NCI-H2227 treated with DMSO at 0.1 percent for 48 hours (cell line): Measurements from ENCODE around the gene TRMT10C.
"Not testable (repeated sequence)": the region's sequence is repeated elsewhere in the genome, so short reads cannot be mapped to it uniquely, and the experiment has no call there.

Source experiments
- DNase-seq: peaks from one replicate; lab custom pipeline; 2025; lab: John Stamatoyannopoulos, UW

Gene TRMT10C

DNA sequence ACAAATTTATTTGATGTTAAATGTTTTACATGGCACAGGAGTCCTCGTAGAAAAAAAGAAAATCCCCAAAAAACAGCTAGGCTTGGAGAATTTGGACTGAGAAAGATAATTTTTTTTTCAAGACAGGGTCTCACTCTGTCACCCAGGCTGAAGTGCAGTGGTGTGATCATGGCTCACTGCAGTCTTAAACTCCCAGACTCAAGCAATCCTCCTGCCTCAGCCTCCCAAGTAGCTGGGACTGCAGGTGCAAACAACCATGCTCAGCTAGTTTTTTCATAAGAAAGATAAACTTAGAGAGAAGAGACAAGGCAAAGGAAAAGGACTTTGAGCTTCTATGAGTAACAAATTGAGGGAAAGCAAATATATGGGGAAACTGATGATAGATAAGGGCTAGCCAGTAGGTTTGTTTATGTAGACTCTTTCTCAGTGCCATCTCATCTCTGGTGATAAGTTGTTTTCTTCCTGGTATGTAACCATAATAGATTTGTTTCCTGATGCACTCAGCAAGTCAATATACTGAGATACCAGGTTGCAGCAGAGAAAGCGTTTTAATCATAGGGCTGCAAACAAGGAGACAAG lies 13.1 kb upstream of the TRMT10C start:
- no peak for DNase-seq

DNA sequence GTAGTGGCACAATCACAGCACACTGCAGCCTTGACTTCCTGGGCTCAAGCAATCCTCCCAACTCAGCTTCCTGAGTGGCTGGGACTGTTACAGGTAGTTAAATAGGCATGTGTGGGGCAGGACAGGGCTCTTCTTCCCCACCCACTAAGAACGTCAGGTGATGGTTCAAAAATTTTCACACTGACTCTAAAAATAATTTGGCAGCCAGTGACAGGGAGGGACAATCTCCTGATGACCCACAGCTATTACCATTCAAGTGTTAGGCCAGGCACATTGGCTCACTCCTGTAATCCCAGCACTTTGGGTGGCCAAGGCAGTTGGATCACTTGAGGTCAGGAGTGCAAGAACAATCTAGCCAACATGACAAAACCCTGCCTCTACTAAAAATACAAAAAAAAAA lies 12.2 kb upstream of the TRMT10C start:
- DNase-seq, result no peak

DNA sequence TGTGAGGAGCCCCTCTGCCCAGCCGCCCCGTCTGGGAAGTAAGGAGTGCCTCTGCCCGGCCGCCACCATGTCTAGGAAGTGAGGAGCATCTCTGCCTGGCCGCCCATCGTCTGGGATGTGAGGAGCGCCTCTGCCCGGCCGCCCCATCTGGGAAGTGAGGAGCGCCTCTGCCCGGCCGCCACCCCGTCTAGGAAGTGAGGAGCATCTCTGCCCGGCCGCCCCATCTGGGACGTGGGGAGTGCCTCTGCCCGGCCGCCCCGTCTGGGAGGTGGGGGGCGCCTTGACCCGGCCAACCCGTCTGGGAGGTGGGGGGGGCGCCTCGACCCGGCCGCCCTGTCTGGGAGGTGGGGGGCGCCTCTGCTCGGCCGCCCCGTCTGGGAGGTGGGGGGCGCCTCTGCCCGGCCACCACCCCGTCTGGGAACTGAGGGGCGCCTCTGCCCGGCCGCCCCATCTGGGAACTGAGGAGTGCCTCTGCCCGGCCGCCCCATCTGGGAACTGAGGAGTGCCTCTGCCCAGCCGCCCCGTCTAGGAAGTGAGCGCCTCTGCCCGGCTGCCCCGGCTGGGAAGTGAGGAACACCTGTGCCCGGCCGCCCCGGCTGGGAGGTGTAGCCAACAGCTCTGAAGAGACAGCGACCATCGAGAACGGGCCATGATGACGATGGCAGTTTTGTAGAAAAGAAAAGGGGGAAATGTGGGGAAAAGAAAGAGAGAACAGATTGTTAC lies 10.1 kb upstream of the TRMT10C start:
- not testable (repeated sequence) for DNase-seq

DNA sequence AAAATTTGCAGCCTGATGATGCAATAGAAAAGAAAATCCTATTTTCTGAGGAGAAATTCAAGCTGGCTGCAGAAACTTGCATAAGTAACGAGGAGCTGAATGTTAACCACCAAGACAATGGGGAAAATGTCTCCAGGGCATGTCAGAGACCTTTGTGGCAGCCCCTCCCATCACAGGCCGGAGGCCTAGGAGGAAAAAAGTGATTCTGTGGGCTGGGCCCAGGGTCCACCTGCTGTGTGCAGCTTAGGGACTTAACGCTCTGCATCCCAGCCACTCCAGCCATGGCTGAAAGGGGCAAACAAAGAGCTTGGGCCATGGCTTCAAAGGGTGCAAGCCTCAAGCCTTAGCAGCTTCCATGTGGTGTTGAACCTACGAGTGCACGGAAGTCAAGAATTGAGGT lies 8.3 kb upstream of the TRMT10C start:
- not testable (repeated sequence) for DNase-seq

DNA sequence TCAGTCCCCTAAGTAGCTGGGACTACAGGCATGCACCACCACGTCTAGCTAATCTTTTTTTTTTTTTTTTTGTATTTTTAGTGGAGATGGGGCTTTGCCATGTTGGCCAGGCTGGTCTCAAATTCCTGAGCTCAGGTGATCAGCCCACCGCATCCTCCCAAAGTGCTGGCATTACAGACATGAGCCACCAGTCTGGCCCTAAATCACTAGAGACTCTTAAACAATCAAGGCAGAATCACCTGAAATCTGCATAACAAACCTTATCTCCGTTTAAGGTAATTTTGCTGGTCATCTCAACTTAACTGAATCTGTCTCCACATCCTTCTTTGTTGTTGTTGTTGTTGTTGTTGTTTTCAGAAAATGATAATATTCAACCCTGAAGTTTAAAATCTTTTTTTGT lies 5.6 kb upstream of the TRMT10C start:
- DNase-seq, result no peak

DNA sequence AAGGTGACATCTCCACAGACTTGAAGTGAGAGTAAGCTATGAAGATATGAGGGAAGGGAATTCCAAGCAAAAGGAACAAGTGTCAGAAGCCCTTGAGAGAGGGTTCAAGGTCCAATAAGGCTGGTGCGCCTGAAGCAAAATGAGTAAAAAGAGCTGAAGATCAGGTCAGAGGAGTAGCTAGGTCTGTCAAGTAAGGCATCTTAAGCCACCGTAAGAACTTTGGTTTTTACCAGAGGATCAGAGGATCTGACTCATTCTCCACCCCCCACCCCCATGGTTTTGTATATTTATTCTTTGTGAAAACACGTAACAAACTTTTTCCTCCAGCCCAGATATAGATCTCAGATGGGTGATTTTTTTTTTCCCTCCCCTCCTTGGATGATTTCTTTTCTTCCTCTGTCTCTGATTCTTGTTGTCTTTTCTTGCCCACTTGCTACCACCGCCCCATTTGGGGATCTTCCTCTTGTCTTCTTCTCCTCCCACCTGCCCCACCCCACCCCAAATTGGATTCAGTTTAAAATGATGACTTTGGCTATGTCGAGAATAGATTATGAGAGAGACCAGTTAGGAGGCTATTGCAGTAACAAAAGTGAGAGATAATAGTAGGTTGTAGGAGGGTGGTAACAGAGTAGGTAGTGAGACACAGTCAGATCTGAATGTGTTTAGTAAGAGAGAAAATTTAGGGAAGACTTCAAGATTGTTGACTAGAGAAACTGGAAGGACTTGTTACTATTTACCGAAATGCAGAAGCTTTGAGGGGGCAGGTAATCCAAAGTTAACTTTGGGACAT lies 6.1 kb downstream of the TRMT10C start:
- no peak for DNase-seq

DNA sequence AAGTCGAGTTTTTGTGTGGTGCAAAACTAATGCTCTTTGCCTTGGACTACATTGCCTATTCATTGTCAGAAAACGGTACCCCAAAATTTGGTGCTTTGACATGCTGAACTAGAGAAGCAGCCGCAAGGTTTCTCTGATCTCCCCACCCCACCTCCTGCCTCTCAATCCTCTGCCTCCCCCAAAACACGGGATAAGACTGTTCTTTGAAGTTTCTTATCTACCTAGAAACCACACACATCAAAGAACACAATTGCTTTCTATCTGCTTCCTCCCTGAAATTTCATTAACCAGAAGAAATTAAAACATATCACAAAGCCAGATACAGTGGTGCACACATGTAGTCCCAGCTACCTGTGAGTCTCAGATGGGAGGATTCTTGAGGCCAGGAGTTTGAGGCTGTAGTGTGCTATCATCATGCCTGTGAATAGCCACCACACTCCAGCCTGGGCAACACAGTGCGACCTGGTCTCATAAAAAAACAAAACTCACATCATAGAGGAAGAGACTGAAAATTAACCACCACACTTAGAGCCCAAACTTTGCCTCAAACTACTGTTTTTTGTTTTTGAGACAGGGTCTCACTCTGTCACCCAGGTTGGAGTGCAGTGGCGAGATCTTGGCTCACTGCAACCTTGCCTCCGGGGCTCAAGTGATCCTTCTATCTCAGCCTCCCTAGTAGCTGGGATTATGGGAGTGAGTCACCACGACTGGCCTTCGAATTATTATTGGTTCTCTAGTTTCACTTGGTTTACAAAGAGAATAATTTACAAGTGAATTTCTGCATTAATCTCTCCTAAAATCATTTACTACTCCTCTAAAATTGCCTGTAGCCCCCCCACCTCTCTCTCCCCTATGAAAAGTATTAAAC lies 9.6 kb downstream of the TRMT10C start:
- no peak for DNase-seq

DNA sequence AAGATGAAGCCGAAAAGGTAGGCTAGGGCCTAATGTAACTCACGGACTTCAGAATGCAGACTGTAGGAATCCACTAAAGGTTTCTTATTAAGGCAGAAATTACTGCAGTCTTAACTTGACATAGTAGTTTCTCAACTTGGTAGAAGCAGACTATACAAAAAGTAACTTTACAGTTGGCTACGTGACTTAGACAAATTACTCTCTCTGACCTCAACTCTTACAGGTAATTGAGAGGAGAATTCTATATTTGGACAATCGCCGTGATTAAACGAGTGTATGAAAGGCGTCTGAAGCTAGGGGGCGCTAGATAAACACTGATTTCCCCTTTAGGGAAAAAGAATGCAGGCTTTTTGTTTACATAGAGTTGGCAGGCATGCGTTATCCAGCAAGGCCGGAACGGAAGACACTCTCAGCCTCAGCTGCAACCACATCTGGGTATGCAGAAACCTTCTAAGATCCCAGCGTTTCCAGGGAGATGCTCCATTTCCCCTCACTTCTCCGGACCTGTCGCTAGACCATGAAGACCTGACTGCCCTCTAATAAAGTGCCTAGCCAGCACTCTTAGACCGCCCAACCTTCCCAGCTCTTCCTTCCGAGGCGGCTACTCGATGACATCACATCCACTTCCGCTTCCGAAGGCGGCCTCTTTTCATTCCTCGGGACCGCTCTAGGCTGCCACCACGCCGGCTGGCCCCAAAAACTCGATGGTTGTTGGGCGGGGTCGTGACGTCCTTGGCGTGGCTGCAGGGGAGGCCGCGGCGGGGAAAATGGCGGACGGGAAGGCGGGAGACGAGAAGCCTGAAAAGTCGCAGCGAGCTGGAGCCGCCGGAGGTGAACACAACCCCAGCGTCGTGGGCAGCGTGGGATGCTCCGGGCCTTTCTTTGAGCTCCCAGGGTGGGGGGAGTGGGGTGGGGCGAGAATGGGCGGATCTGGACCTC lies 12.1 kb downstream of the TRMT10C start, which contains the start of gene PCNP:
PCNP (plus strand) TSS at position 732 of the 939 bp plus-strand sequence; CDS start at position 768, 36 bp downstream.
- DNase-seq, result peak; percentile 95

DNA sequence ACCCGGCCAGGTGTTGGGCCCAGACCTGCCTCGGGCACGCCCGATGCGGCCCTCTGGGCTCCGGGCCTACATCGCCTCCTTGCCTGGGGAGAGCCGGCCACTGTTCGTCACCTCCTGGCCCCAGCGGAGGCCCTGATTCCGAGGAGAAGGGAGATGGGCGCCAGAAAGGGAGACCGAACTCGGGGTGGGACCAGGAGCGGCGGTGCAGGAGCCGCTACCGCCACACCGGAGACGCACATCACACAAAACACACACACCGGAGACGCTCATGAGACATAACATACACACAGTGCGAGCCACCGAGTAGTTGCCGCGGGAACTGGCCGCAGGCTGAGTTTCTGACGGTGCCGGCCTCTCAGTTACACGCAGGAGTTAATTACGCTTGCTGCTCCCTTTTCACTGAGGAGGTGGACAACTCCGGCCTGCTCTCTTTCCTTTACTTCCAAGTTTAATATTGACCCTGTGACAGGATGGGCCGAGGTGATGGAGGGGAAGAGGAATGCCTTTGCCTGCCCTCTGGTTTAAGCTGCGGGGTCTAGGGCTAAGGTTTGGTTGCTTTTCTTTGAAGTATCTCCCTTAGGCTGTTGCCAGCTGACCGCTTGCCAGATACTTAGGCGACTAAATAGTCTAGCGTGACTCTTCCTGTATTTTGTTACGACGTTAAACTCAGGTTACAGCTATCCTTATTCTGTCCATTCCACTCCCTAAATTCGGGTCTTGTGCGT lies 12.9 kb downstream of the TRMT10C start:
- DNase-seq, result no peak

DNA sequence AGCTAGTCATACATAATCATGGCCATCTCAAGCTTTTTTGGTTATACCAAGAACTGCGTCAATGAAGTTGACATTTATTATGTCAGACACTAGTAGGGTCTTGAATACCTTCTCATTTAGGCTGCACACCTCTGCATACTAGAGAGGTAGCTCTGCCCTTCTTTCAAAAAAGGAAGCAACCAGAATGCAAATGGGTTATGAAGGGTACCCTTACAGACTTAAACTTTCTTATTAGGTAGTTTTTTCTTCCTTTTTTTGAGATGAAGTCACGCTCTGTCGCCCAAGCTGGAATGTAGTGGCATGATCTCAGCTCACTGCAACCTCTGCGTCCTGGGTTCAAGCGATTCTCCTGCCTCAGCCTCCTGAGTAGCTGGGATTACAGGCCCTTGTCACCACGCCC lies 15.6 kb downstream of the TRMT10C start:
- DNase-seq, result no peak

DNA sequence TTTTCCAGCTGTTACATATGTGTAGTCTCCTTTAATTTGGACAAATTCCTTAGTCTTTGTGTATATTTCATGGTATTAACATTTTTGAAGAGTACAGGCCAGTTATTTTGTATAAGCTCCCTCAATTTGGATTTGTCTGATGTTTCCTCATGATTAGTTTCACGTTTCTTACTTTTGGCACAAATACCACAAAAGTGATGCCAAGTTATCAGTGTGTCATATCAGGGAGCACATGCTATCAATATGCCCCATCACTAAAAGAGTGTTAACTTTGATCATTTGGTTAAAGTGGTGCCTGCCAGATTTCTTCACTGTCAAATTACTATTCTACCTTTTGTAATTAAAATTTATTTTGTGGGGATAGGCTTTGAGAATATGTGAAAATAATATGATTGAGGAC lies 26.9 kb downstream of the TRMT10C start:
- DNase-seq, result no peak

DNA sequence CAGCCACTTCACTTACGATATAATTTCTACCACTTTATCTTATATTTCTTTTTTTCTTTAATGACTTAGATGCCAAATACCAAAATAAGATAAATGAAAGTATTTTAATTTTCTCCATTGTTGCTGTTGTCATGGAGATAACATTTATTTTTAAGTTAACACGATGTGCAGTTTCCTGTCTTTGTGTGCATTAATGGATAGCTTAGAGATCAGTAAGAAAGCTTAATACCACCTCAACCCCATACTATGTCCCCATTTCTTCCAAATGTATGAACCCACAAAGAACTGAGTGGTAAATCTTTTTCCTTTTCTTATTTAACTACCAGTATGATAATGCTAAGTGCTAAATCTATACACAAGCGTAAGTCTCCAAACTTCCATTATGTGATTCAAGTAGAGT lies 29.4 kb downstream of the TRMT10C start:
- no peak for DNase-seq

DNA sequence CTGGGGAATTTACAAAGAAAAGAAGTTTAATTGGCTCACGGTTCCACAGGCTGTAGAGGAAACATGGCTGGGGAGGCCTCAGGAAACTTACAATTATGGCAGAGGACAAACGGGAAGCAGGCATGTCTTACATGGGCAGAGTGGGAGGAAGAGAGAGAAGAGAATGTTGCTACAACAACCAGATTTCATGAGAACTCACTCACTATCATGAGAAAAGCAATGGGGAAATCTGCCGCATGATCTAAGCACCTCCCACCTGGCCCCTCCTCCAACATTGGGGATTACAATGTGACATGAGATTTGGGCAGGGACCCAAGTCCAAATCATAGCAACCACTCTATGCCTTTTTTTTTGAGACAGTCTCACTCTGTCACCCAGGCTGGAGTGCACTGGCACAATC lies 41.1 kb downstream of the TRMT10C start:
- DNase-seq, result no peak

DNA sequence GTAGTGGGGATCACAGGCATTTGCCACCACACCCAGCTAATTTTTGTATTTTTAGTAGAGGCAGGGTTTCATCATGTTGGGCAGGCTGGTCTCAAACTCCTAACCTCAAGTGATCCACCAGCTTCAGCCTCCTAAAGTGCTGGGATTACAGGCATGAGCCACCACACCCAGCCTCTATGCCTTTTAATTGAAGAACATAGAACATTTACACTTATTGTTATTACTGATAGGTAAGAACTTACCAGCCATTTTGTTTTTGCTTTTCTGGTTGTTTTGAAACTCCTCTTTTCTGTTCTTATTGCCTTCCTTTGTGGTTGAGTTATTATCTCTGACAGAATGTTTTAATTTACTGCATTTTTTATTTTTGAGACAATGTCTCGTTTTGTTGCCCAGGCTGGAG lies 41.5 kb downstream of the TRMT10C start:
- DNase-seq, result no peak

DNA sequence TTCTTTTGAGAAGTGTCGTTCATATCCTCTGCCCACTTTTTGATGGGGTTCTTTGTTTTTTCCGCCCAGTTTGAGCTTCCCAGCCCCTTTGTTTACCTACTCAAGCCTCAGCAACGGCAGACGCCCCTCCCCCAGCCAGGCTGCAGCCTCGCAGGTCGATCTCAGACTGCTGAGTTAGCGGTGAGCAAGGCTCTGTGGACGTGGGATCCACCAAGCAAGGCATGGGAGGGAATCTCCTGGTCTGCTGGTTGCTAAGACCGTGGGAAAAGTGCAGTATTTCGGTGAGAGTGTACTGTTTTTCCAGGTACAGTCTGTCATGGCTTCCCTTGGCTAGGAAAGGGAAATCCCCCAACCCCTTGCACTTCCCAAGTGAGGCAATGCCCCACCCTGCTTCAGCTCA lies 43.7 kb downstream of the TRMT10C start:
- not testable (repeated sequence) for DNase-seq

DNA sequence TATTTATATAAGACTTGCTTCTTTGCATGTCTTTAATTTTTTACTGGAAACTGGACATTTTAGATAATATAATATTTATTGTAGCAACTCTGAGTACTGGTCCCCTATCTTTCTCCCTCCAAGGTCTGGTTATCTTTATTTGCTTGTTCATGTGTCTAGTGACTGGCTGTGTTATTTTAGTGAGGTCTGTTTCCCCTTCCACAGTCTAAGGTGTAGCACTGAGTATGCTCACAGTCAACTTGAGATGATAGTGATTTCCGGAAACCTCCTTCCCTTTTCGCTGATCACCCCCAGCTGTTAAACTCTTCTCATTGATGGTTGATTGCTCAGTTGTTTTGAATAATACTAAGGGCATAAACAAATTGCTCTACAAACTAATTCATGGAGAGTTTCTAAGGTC lies 49.4 kb downstream of the TRMT10C start:
- DNase-seq, result no peak

DNA sequence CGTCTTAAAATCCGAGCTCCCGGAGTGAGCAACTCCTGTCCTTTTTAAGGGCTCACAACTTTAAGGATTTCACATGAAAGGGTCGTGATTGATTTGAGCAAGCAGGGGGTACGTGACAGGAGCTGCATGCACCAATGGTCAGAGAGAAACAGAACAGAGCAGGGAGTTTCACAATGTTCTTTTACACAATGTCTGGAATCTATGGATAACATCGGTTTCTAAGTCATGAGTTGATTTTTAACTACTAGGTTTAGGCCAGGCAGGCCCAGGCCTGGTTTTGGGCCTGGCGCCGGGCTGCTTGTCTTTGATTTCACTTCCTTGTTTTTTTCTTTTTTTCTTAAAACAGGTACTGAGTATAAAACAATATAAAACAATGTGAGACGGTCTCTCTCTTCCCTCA lies 51.3 kb downstream of the TRMT10C start:
- DNase-seq, result not testable (repeated sequence)

DNA sequence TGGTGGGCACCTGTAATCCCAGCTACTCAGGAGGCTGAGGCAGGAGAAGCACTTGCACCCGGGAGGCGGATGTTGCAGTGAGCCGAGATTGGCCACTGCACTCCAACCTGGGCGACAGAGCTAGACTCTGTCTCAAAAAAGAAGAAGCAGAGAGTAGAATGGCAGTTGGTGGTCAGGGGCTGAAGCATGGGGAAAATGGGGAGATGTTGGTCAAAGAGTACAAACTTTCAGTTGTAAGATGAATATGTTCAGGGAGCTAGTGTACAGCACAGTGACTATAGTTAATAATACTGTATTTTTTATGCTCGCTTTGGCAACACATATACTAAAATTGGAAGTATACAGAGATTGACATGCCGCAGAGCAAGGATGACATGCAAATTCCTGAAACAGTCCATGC lies 53.9 kb downstream of the TRMT10C start:
- no peak for DNase-seq
